Caco-2 (cell line): ENCODE measurements around the gene RAB40B. TPM values are rescaled to one million over a fixed set of nuclear protein-coding genes. Genes with fewer than 3 reads are reported as not detected.

ENCODE experiments used
- BruUV-seq: library from RNA; stranded (reverse); fragments of 400-500 nt; replicated peaks from 2 replicates; lab custom pipeline; 2021; lab: Mats Ljungman, UMichigan
- CTCF ChIA-PET: fragments of 300-600 bp; sonication (Branson Sonifier 250); formaldehyde crosslinking; loops from one replicate; lab custom pipeline; 2022; ENCODE audit warnings: antibody characterized with exemption; lab: Charles Lee
- POLR2A ChIA-PET: fragments of 300-600 bp; sonication (Branson Sonifier 250); formaldehyde crosslinking; loops from one replicate; lab custom pipeline; 2022; ENCODE audit warnings: antibody characterized with exemption; lab: Charles Lee
- DNase-seq, 2 experiments: peaks; one replicate each; pipeline versions ENCODE4 v3.0.0 to v3.0.0-alpha.2; 2020 to 2022
- H3K27me3 ChIP-seq: replicated peaks from 2 replicates; pipeline ENCODE4 v1.6.0; 2011; ENCODE audit warnings: low read length; ENCODE audit not compliant: control insufficient read depth, insufficient read depth
- H3K36me3 ChIP-seq: 2 replicates; pipeline ENCODE4 v1.5.1; 2011; ENCODE audit warnings: low read length; ENCODE audit not compliant: control insufficient read depth, insufficient read depth
- H3K4me1 ChIP-seq: fragments of 250-450 bp; sonication (Bioruptor Pico); 2 replicates; pipeline ENCODE4 v1.5.1; 2020; ENCODE audit warnings: mild to moderate bottlenecking
- H3K4me3 ChIP-seq: 2 replicates; pipeline ENCODE4 v1.5.1; 2011; ENCODE audit warnings: low read depth, mild to moderate bottlenecking, control low read depth, low read length
- H3K9me3 ChIP-seq: fragments of 250-450 bp; sonication (Bioruptor Pico); 2 replicates; pipeline ENCODE4 v1.5.1; 2020; ENCODE audit warnings: mild to moderate bottlenecking, moderate library complexity
- H3K27ac Mint-ChIP-seq: one replicate; pipeline ENCODE4 v1.8.0; 2022; ENCODE audit warnings: mixed read lengths; ENCODE audit not compliant: unreplicated experiment
- H3K27me3 Mint-ChIP-seq: one replicate; pipeline ENCODE4 v1.8.0; 2022; ENCODE audit warnings: mixed read lengths; ENCODE audit not compliant: insufficient read depth, unreplicated experiment
- H3K36me3 Mint-ChIP-seq: one replicate; pipeline ENCODE4 v1.8.0; 2022; ENCODE audit warnings: mild to moderate bottlenecking, mixed read lengths; ENCODE audit not compliant: insufficient read depth, unreplicated experiment
- H3K4me1 Mint-ChIP-seq: one replicate; pipeline ENCODE4 v1.8.0; 2022; ENCODE audit warnings: low read depth, mixed read lengths; ENCODE audit not compliant: unreplicated experiment
- H3K4me3 Mint-ChIP-seq: one replicate; pipeline ENCODE4 v1.8.0; 2022; ENCODE audit warnings: mild to moderate bottlenecking, moderate library complexity, mixed read lengths; ENCODE audit not compliant: unreplicated experiment
- H3K9me3 Mint-ChIP-seq: one replicate; pipeline ENCODE4 v1.8.0; 2022; ENCODE audit warnings: mixed read lengths; ENCODE audit not compliant: unreplicated experiment
- intact Hi-C: fragments of 100-400 bp; cut with micrococcal nuclease; formaldehyde crosslinking; loops from one replicate; pipeline ENCODE4 v1.10.0; 2022; ENCODE audit not compliant: unreplicated experiment
- total RNA-seq: library from RNA; stranded (reverse); gene quantifications from 2 replicates; pipeline ENCODE4 v1.2.3, GENCODE V29; 2022
- TF ChIP-seq, protein P1 (sequence below), 2 experiments: fragments of 200-600 bp in 1 of 2; IDR thresholded peaks; 1 replicate in 1 of 2; 2 replicates in 1 of 2; pipeline versions ENCODE4 v1.5.1 to v1.8.0; 2011 to 2022; ENCODE audit warnings: antibody characterized with exemption in 1 of 2, control low read depth in 1 of 2, inconsistent platforms in 1 of 2, low read depth in 1 of 2, low read length in 1 of 2, mild to moderate bottlenecking in 1 of 2, moderate library complexity in 1 of 2; ENCODE audit not compliant: insufficient read depth in 1 of 2, severe bottlenecking in 1 of 2, unreplicated experiment in 1 of 2

The RAB40B gene
- total RNA-seq, 1 experiment from 2014 or later = 8.8 TPM

- intact Hi-C loops = no loop called here
- POLR2A ChIA-PET = no interaction called here
- no peaks in the 10 kb centered on the region for H3K27me3 ChIP-seq
- CTCF ChIA-PET = no interaction called here
- H3K27me3 Mint-ChIP-seq = no peaks in the 10 kb centered on the region
- H3K36me3 ChIP-seq = peaks cover 8% of the 10 kb centered on the region
- H3K27ac Mint-ChIP-seq = no peak overlapping the region
- no TSS peak for BruUV-seq
- no peaks in the 10 kb centered on the region for H3K9me3 ChIP-seq
- no peak overlapping the region for H3K4me3 ChIP-seq
- H3K4me1 Mint-ChIP-seq = no peaks in the 10 kb centered on the region
- no peak for DNase-seq
- H3K9me3 Mint-ChIP-seq = no peaks in the 10 kb centered on the region
- H3K4me1 ChIP-seq = peaks cover 8% of the 10 kb centered on the region; the same call in 1 of the 2 replicates
- H3K36me3 Mint-ChIP-seq = peaks cover 80% of the 10 kb centered on the region
- TF ChIP-seq, protein P1, sequence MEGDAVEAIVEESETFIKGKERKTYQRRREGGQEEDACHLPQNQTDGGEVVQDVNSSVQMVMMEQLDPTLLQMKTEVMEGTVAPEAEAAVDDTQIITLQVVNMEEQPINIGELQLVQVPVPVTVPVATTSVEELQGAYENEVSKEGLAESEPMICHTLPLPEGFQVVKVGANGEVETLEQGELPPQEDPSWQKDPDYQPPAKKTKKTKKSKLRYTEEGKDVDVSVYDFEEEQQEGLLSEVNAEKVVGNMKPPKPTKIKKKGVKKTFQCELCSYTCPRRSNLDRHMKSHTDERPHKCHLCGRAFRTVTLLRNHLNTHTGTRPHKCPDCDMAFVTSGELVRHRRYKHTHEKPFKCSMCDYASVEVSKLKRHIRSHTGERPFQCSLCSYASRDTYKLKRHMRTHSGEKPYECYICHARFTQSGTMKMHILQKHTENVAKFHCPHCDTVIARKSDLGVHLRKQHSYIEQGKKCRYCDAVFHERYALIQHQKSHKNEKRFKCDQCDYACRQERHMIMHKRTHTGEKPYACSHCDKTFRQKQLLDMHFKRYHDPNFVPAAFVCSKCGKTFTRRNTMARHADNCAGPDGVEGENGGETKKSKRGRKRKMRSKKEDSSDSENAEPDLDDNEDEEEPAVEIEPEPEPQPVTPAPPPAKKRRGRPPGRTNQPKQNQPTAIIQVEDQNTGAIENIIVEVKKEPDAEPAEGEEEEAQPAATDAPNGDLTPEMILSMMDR (IDR thresholded peaks at IDR 0.05; ENCODE audit: insufficient read depth in 1 of 2, low read depth in 1 of 2, low read length in 1 of 2, severe bottlenecking in 1 of 2, unreplicated experiment in 1 of 2) = no peak
- no peak overlapping the region for H3K4me3 Mint-ChIP-seq
These were observed 54.4 kb downstream of the RAB40B start for GRCh38 chr17:82644148-82644547.

GRCh38 chr17:82642022-82642421 lies 56.5 kb downstream of the RAB40B start:
- Mint-ChIP-seq H3K4me1 (peaks cover 7% of the 10 kb centered on the region), H3K9me3 (peaks cover 7% of the 10 kb centered on the region), H3K36me3 (peaks cover 91% of the 10 kb centered on the region), H3K27ac (no peak overlapping the region), H3K27me3 (no peaks in the 10 kb centered on the region), H3K4me3 (no peak overlapping the region)
- Histone ChIP-seq H3K9me3 (peaks cover 5% of the 10 kb centered on the region), H3K4me3 (no peak overlapping the region), H3K36me3 (peaks cover 10% of the 10 kb centered on the region), H3K27me3 (no peaks in the 10 kb centered on the region), H3K4me1 (peaks cover 13% of the 10 kb centered on the region)
- CTCF ChIA-PET = no interaction called here
- no TSS peak for BruUV-seq
- DNase-seq = no peak
- intact Hi-C loops = no loop called here
- TF ChIP-seq, protein P1 (IDR thresholded peaks at IDR 0.05; ENCODE audit: insufficient read depth in 1 of 2, low read depth in 1 of 2, low read length in 1 of 2, severe bottlenecking in 1 of 2, unreplicated experiment in 1 of 2) = no peak
- POLR2A ChIA-PET = no interaction called here

- CTCF ChIA-PET = interaction anchor here (0.6 kb wide), 1 partner anchor 103 kb away, joined by 3 read pairs; no protein-coding TSS in a partner anchor
- no peak overlapping the region for H3K4me3 Mint-ChIP-seq
- BruUV-seq = no TSS peak
These were observed 58.5 kb downstream of the RAB40B start for GRCh38 chr17:82640036-82640435.

More at GRCh38 chr17:82640036-82640435, 58.5 kb downstream of the RAB40B start:
- POLR2A ChIA-PET = no interaction called here
- no peak overlapping the region for H3K27ac Mint-ChIP-seq
- H3K9me3 Mint-ChIP-seq = peaks cover 12% of the 10 kb centered on the region
- Histone ChIP-seq H3K4me3 (no peak overlapping the region), H3K9me3 (peaks cover 5% of the 10 kb centered on the region), H3K36me3 (peaks cover 10% of the 10 kb centered on the region), H3K27me3 (no peaks in the 10 kb centered on the region), H3K4me1 (peaks cover 10% of the 10 kb centered on the region)
- H3K4me1 Mint-ChIP-seq = peaks cover 16% of the 10 kb centered on the region
- H3K36me3 Mint-ChIP-seq = peaks cover 86% of the 10 kb centered on the region
- no peaks in the 10 kb centered on the region for H3K27me3 Mint-ChIP-seq
- intact Hi-C loops = no loop called here
- DNase-seq = no peak
- TF ChIP-seq, protein P1 (IDR thresholded peaks at IDR 0.05; ENCODE audit: insufficient read depth in 1 of 2, low read depth in 1 of 2, low read length in 1 of 2, severe bottlenecking in 1 of 2, unreplicated experiment in 1 of 2) = no peak
